ENCODE measurements around the gene TIGD2.

GRCh38 chr4:89123451-89123851, 12.1 kb downstream of the TIGD2 start:
- TF ChIP-seq POLR2AphosphoS5 (IDR thresholded peaks at IDR 0.05) (no peak), CTCF (IDR thresholded peaks at IDR 0.05 in 8 of 11, conservative IDR thresholded peaks at IDR 0.05 in 3 of 11) (no peak)

Measured in spleen (tissue), 7 donors.